ENCODE results near the gene TFCP2. TPM values are rescaled to one million over a fixed set of nuclear protein-coding genes. Genes with fewer than 3 reads are reported as not detected.

The TFCP2 gene
- total and polyA plus RNA-seq, 2 experiments from 2014 or later: 9.0 to 12.4 TPM

DNA sequence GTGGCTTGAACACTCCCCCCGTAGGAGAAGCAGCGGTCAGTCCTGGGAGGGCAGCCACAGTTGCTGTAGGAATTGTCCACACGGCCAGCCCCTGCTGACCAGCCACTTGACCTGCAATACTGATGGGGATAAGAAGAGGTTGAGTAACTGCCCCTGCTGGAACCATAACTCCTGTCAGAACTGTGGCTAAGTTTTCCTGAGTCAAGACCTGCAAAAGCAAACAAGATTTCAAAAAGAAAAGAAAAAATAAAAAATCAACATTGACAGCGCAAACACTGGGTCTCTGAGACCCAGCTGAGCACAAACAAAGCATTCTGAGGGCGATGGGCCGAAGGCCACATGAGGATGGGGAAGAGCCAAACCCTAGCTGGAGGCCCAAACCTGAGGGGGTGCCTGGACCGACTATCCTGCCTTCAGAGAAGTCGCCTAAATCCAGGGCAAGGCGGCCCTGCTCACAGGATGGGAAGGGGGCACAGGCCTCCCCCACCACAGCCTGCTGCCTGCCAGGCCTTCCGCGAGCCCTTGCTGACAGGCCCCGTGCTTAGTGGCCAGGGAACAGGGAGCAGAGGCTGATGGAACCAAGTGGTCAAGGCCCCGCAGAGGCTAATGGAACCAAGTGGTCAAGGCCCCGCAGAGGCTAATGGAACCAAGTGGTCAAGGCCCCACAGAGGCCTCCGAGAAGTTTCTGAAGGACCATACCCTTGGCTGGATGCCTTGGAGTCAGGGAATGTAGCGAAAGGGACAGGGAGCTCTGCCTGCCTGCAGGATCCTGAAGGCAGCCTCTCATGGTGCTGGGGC, 25.8 kb upstream of the TFCP2 start:
- no peak overlapping the region for H2AFZ ChIP-seq
- no peak overlapping the region for H3K27ac ChIP-seq
- H3K4me1 ChIP-seq (ENCODE audit: insufficient read depth): no peaks in the 10 kb centered on the region
- no peaks in the 10 kb centered on the region for H3K36me3 ChIP-seq (ENCODE audit: low read depth)
- no peaks in the 10 kb centered on the region for H3K79me2 ChIP-seq (ENCODE audit: insufficient read depth)
- H3F3A ChIP-seq (ENCODE audit: insufficient read depth): no peaks in the 10 kb centered on the region
- H3K4me2 ChIP-seq (ENCODE audit: unreplicated experiment): no peak overlapping the region
- 79 to 82% methylated on average over 16 of the region's 16 CpGs for whole genome bisulfite sequencing, 2 experiments (ENCODE audit: low coverage in 1 of 2, low lambda C conversion rate in 2 of 2, missing lambda C conversion rate in 2 of 2)
- no peak for TF ChIP-seq EZH2phosphoT487 (IDR thresholded peaks at IDR 0.05; ENCODE audit: insufficient read depth, low read depth)
- no peak for TF ChIP-seq EZH2 (IDR thresholded peaks at IDR 0.05; ENCODE audit: insufficient read depth, poor library complexity, severe bottlenecking)
- DNase-seq: no peak
- no peaks in the 10 kb centered on the region for H3K9me3 ChIP-seq (ENCODE audit: low read depth)
- no peak overlapping the region for H3K4me3 ChIP-seq
- H3K9me2 ChIP-seq (ENCODE audit: insufficient read depth): no peaks in the 10 kb centered on the region
- no peak overlapping the region for H3K9ac ChIP-seq
- in situ Hi-C loops (cut with MboI): no loop called here
- no peaks in the 10 kb centered on the region for H4K20me1 ChIP-seq (ENCODE audit: insufficient read depth)
- no peaks in the 10 kb centered on the region for H3K27me3 ChIP-seq (replicated peaks; ENCODE audit: insufficient read depth)

DNA sequence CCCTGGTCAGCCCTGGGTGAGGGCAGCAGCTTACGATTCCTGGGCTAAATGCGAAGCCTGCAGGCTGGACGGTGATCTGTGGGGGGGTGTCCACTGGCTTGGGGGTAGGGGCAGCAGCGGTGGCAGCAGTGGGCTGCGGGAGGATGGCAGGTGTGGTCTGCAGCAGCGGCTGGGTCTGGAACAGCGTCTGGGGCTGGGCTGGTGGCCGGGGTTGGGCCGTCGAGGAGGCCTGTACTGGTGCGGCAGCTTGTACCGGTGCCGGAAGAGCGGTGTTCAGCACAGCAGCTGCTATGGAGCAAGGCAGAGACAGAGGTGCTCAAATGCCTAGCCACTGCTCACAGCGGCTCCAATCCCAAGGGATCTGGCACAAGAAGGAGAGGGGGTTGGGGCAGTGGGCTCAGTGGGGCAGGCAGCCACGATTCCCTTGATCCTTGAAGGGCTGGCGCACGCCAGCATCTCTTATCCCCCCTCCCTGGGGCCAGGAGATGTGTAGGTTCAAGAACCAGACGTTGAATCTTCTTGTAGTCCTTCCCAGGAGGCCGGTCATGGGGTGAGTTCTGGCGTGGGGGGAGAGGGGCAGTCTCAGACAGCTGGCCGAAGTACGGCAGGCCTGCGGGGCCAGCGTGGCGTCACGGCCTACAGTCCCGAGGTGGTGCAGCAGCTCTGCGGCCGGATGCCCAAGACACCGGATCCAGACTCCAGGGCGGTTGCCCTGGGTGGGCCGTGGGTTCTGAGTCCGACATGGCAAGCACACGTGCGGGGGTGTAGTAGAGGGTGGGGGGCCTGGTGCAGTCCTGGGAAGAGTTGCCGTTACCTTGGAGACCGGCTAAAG, 25.0 kb upstream of the TFCP2 start:
- Histone ChIP-seq H3K9ac (no peak overlapping the region), H4K20me1 (ENCODE audit: insufficient read depth) (no peaks in the 10 kb centered on the region), H2AFZ (no peak overlapping the region), H3K27me3 (replicated peaks; ENCODE audit: insufficient read depth) (no peaks in the 10 kb centered on the region), H3K9me3 (ENCODE audit: low read depth) (no peaks in the 10 kb centered on the region), H3K79me2 (ENCODE audit: insufficient read depth) (no peaks in the 10 kb centered on the region), H3K27ac (no peak overlapping the region), H3K4me3 (no peak overlapping the region), H3K36me3 (ENCODE audit: low read depth) (no peaks in the 10 kb centered on the region), H3K9me2 (ENCODE audit: insufficient read depth) (no peaks in the 10 kb centered on the region), H3K4me1 (ENCODE audit: insufficient read depth) (no peaks in the 10 kb centered on the region), H3F3A (ENCODE audit: insufficient read depth) (no peaks in the 10 kb centered on the region), H3K4me2 (ENCODE audit: unreplicated experiment) (no peak overlapping the region)
- no peak for DNase-seq
- WGBS, 2 experiments (ENCODE audit: low coverage in 1 of 2, low lambda C conversion rate in 2 of 2, missing lambda C conversion rate in 2 of 2): 86 to 89% methylated on average over 32 to 38 of the region's 38 CpGs
- in situ Hi-C loops (cut with MboI): no loop called here
- TF ChIP-seq EZH2 (IDR thresholded peaks at IDR 0.05; ENCODE audit: insufficient read depth, poor library complexity, severe bottlenecking) (no peak), EZH2phosphoT487 (IDR thresholded peaks at IDR 0.05; ENCODE audit: insufficient read depth, low read depth) (no peak)

DNA sequence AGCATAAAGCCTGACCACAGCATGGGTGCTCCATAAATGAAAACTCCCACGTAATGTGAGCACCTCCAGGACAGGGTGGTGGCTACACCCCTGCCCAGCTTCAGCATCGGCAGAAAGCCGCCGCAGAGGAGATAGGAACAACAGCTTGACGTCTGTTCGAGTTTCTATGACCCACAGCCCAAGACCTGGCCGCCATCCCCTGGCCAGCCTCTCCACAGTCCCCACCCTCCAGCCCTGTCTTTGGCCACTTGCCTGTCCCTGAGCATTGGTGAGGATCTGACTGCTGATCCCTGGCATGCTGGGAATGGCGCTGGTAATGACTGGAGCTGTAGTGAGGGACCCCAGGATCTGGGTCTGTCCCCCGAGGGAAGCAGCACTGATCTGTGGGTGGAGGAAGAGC, 23.6 kb upstream of the TFCP2 start:
- Histone ChIP-seq H3K79me2 (ENCODE audit: insufficient read depth) (no peaks in the 10 kb centered on the region), H3K9ac (no peak overlapping the region), H3K4me2 (ENCODE audit: unreplicated experiment) (no peak overlapping the region), H3K36me3 (ENCODE audit: low read depth) (no peaks in the 10 kb centered on the region), H4K20me1 (ENCODE audit: insufficient read depth) (no peaks in the 10 kb centered on the region), H3K9me3 (ENCODE audit: low read depth) (no peaks in the 10 kb centered on the region), H3K4me3 (no peak overlapping the region), H2AFZ (no peak overlapping the region), H3K4me1 (ENCODE audit: insufficient read depth) (no peaks in the 10 kb centered on the region), H3K27ac (no peak overlapping the region), H3K9me2 (ENCODE audit: insufficient read depth) (no peaks in the 10 kb centered on the region), H3K27me3 (replicated peaks; ENCODE audit: insufficient read depth) (no peaks in the 10 kb centered on the region), H3F3A (ENCODE audit: insufficient read depth) (no peaks in the 10 kb centered on the region)
- 57 to 67% methylated on average over 9 of the region's 9 CpGs for WGBS, 2 experiments (ENCODE audit: low coverage in 1 of 2, low lambda C conversion rate in 2 of 2, missing lambda C conversion rate in 2 of 2)
- in situ Hi-C loops (cut with MboI): no loop called here
- no peak for DNase-seq
- no peak for TF ChIP-seq EZH2 (IDR thresholded peaks at IDR 0.05; ENCODE audit: insufficient read depth, poor library complexity, severe bottlenecking)
- no peak for TF ChIP-seq EZH2phosphoT487 (IDR thresholded peaks at IDR 0.05; ENCODE audit: insufficient read depth, low read depth)

DNA sequence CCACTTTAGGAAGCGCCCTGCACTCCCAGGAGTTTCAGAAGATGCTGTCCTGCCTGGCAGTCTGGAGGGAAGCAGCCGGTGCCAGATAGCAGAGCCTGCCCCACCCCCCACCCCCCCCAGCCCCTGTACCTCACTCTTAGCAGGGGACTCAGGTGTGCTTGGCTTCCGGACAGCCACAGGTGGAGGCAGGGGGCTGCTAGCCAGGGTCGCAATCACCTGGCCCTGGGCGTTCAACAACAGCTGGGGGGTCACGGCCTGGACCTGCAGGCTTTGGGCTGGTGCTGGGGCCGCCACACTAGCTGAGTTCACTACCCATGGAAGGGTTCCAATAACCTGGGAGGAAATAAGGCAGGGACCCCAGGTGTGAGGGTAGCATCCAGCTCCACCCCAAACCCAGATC, 22.9 kb upstream of the TFCP2 start:
- H4K20me1 ChIP-seq (ENCODE audit: insufficient read depth): no peaks in the 10 kb centered on the region
- no peak overlapping the region for H3K9ac ChIP-seq
- no peak overlapping the region for H3K4me2 ChIP-seq (ENCODE audit: unreplicated experiment)
- no peak overlapping the region for H3K4me3 ChIP-seq
- H3F3A ChIP-seq (ENCODE audit: insufficient read depth): no peaks in the 10 kb centered on the region
- H3K9me3 ChIP-seq (ENCODE audit: low read depth): no peaks in the 10 kb centered on the region
- no peaks in the 10 kb centered on the region for H3K27me3 ChIP-seq (replicated peaks; ENCODE audit: insufficient read depth)
- H3K36me3 ChIP-seq (ENCODE audit: low read depth): no peaks in the 10 kb centered on the region
- no peak for DNase-seq
- H3K9me2 ChIP-seq (ENCODE audit: insufficient read depth): no peaks in the 10 kb centered on the region
- WGBS, 2 experiments (ENCODE audit: low coverage in 1 of 2, low lambda C conversion rate in 2 of 2, missing lambda C conversion rate in 2 of 2): 85 to 95% methylated on average over 6 to 7 of the region's 7 CpGs
- H3K27ac ChIP-seq: no peak overlapping the region
- H2AFZ ChIP-seq: no peak overlapping the region
- no peaks in the 10 kb centered on the region for H3K4me1 ChIP-seq (ENCODE audit: insufficient read depth)
- TF ChIP-seq EZH2phosphoT487 (IDR thresholded peaks at IDR 0.05; ENCODE audit: insufficient read depth, low read depth) (no peak), EZH2 (IDR thresholded peaks at IDR 0.05; ENCODE audit: insufficient read depth, poor library complexity, severe bottlenecking) (no peak)
- no peaks in the 10 kb centered on the region for H3K79me2 ChIP-seq (ENCODE audit: insufficient read depth)
- in situ Hi-C loops (cut with MboI): no loop called here
